ENCODE results near the gene OR8D1. TPM values are rescaled to one million over a fixed set of nuclear protein-coding genes. Genes with fewer than 3 reads are reported as not detected.

Gene OR8D1
- total RNA-seq, 1 donor: not detected

DNA sequence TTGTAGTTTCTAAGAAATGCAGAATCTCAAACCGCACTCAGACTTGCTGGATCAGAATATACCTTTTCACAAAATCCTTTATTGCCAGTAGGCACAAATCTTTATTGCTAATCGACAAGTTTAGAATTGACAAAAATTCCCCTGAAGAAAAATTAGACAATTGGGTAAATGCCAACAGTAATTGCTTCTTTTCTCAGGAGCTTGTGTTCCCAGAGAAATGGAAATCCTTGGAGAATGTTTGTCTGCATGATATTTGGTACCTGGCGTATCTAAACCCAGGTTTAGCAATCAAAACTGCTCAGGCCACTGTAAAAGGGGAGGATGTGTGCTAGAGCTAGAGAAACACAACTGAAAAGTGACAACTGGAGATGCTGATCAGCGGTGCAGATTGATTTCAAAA is 57.7 kb downstream of the OR8D1 start, which contains the start of gene OR8G5:
Gene OR8G5, plus strand, starts transcription at position 301 of the 400 bp plus-strand sequence. CDS start 8,556 bp downstream, outside the sequence.
- no peak within 1 kb of the TSS for H3K4me3 ChIP-seq (ENCODE audit: insufficient read depth, low read length)
- H4K20me1 ChIP-seq (ENCODE audit: insufficient read depth, low read length): no peaks in the 10 kb centered on the region
- H3K27me3 ChIP-seq (ENCODE audit: insufficient read depth, low read length): no peaks in the 10 kb centered on the region
- TF ChIP-seq, protein P1, sequence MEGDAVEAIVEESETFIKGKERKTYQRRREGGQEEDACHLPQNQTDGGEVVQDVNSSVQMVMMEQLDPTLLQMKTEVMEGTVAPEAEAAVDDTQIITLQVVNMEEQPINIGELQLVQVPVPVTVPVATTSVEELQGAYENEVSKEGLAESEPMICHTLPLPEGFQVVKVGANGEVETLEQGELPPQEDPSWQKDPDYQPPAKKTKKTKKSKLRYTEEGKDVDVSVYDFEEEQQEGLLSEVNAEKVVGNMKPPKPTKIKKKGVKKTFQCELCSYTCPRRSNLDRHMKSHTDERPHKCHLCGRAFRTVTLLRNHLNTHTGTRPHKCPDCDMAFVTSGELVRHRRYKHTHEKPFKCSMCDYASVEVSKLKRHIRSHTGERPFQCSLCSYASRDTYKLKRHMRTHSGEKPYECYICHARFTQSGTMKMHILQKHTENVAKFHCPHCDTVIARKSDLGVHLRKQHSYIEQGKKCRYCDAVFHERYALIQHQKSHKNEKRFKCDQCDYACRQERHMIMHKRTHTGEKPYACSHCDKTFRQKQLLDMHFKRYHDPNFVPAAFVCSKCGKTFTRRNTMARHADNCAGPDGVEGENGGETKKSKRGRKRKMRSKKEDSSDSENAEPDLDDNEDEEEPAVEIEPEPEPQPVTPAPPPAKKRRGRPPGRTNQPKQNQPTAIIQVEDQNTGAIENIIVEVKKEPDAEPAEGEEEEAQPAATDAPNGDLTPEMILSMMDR (IDR thresholded peaks at IDR 0.05; ENCODE audit: extremely low read depth, low read depth, low read length): no peak
- H3K36me3 ChIP-seq (ENCODE audit: insufficient read depth, low read length): no peaks in the 10 kb centered on the region
- no peaks in the 10 kb centered on the region for H3K79me2 ChIP-seq (ENCODE audit: insufficient read depth, low read length)
- no peaks in the 10 kb centered on the region for H3K9me3 ChIP-seq (ENCODE audit: low read depth, low read length)
- no peak within 1 kb of the TSS for H3K27ac ChIP-seq (ENCODE audit: low read depth, low read length)
- no peak within 1 kb of the TSS for H3K4me2 ChIP-seq (ENCODE audit: insufficient read depth, low read length)
- no peak for DNase-seq (ENCODE audit: insufficient read length, low spot score, missing footprints)
- no peak within 1 kb of the TSS for H2AFZ ChIP-seq (ENCODE audit: low read length)
- no peaks in the 10 kb centered on the region for H3K4me1 ChIP-seq (ENCODE audit: insufficient read depth, low read length)

Other genes with a start within 250 kb of the OR8D1 start
- 12.3 and 17.4 TPM in 2 replicates for gene VWA5A, start 198.5 kb downstream of the OR8D1 start, total RNA-seq
- gene OR10D3, start 130.6 kb downstream of the OR8D1 start, total RNA-seq: not detected in 2 replicates
- not detected in 2 replicates for gene OR8G1, start 72.9 kb downstream of the OR8D1 start, total RNA-seq
- not detected in 2 replicates for gene OR8G5, start 57.6 kb downstream of the OR8D1 start, total RNA-seq
- gene OR8D2, start 6.2 kb upstream of the OR8D1 start, total RNA-seq: not detected in 2 replicates
- gene OR8B2, start 70.5 kb upstream of the OR8D1 start, total RNA-seq: not detected in 2 replicates
- not detected in 2 replicates for gene OR8B3, start 85.1 kb upstream of the OR8D1 start, total RNA-seq
- not detected in 2 replicates for gene OR8B4, start 110.9 kb upstream of the OR8D1 start, total RNA-seq
- gene OR8B8, start 131.7 kb upstream of the OR8D1 start, total RNA-seq: not detected in 2 replicates
- not detected in 2 replicates for gene OR8B12, start 229.7 kb upstream of the OR8D1 start, total RNA-seq

All from osteoblast (primary cell).